Right atrium auricular region (tissue), 2 donors: Measurements from ENCODE around the gene TTC19. TPM values are rescaled to one million over a fixed set of nuclear protein-coding genes. Genes with fewer than 3 reads are reported as not detected.
"Not testable (repeated sequence)": the region's sequence is repeated elsewhere in the genome, so short reads cannot be mapped to it uniquely, and the experiment has no call there.

Source experiments
- DNase-seq: peaks from one replicate; pipeline ENCODE4 v3.0.0-alpha.2; 2019; ENCODE audit warnings: low spot score
- H3K27ac ChIP-seq, 2 donors: fragments of 200-600 bp; sonication (generic); 1 replicate in 1 of 2; 2 replicates in 1 of 2; pipeline ENCODE4 v1.5.1; 2016 to 2019
- H3K27me3 ChIP-seq, 2 donors: fragments of 200-600 bp; sonication (generic); one replicate each; pipeline versions ENCODE4 v1.5.1 to v1.6.0; 2017 to 2019
- H3K36me3 ChIP-seq: fragments of 200-600 bp; sonication (generic); one replicate; pipeline ENCODE4 v1.5.1; 2016
- H3K4me1 ChIP-seq, 2 donors: fragments of 200-600 bp; sonication (generic); one replicate each; pipeline versions ENCODE4 v1.5.1 to v1.6.0; 2017 to 2019
- H3K4me3 ChIP-seq, 2 donors: fragments of 200-600 bp; sonication (generic); 1 replicate in 1 of 2; 2 replicates in 1 of 2; pipeline ENCODE4 v1.5.1; 2017 to 2019; ENCODE audit warnings: mild to moderate bottlenecking in 1 of 2, moderate library complexity in 1 of 2
- H3K9me3 ChIP-seq, 2 donors: fragments of 200-600 bp; sonication (generic); one replicate each; pipeline ENCODE4 v1.5.1; 2019
- total RNA-seq, 2 donors: library from RNA; depleted of rRNA; stranded (reverse); fragments of >200 nt; gene quantifications; one replicate each; pipeline ENCODE4 v1.1.0, GENCODE V29; 2016
- TF ChIP-seq, protein P1 (sequence below), 2 donors: fragments of 200-600 bp; sonication (generic); IDR thresholded peaks; one replicate each; pipeline ENCODE4 v1.5.1; 2019; ENCODE audit warnings: antibody characterized with exemption in 2 of 2

Gene TTC19
- total RNA-seq, 2 donors from 2014 or later = 39.1 to 47.1 TPM

DNA sequence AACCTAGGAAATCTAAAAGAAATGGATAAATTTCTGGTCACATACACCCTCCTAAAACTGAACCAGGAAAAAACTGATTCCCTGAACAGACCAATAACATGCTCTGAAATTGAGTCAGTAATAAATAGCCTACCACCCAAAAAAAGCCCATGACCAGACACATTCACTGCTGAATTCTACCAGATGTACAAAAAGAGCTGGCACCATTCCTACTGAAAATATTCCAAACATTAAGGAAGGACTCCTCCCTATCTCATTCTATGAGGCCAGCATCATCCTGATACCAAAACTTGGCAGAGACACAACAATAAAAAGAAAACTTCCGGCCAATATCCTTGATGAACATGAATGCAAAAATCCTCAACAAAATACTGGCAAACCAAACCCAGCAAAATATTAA is 52.9 kb downstream of the TTC19 start:
- H3K4me1 ChIP-seq = peaks cover 0 to 7% of the 10 kb centered on the region in 2 donors
- no peaks in the 10 kb centered on the region for H3K27me3 ChIP-seq
- peaks cover 0 to 5% of the 10 kb centered on the region in 2 donors for H3K9me3 ChIP-seq
- peak overlapping the region in 1 of 2 donors; percentile 33 for H3K27ac ChIP-seq
- no peak for DNase-seq
- no peak overlapping the region for H3K4me3 ChIP-seq
- TF ChIP-seq, protein P1, sequence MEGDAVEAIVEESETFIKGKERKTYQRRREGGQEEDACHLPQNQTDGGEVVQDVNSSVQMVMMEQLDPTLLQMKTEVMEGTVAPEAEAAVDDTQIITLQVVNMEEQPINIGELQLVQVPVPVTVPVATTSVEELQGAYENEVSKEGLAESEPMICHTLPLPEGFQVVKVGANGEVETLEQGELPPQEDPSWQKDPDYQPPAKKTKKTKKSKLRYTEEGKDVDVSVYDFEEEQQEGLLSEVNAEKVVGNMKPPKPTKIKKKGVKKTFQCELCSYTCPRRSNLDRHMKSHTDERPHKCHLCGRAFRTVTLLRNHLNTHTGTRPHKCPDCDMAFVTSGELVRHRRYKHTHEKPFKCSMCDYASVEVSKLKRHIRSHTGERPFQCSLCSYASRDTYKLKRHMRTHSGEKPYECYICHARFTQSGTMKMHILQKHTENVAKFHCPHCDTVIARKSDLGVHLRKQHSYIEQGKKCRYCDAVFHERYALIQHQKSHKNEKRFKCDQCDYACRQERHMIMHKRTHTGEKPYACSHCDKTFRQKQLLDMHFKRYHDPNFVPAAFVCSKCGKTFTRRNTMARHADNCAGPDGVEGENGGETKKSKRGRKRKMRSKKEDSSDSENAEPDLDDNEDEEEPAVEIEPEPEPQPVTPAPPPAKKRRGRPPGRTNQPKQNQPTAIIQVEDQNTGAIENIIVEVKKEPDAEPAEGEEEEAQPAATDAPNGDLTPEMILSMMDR (IDR thresholded peaks at IDR 0.05) = no peak
- peaks cover 44% of the 10 kb centered on the region for H3K36me3 ChIP-seq

DNA sequence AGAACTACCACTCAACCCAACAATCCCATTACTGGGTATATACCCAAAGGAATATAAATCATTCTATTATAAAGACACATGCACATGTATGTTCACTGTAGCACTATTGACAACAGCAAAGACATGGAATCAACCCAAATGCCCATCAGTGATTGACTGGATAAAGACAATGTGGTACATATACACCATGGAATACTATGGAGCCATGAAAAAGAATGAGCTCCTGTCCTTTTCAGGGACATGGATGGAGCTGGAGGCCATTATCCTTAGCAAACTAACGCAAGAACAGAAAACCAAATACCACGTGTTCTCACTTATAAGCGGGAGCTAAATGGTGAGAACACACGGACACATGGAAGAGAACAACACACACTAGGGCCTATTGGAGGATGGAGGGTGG is 55.5 kb downstream of the TTC19 start:
- H3K4me3 ChIP-seq, H3K4me1 ChIP-seq, H3K9me3 ChIP-seq, DNase-seq, H3K27ac ChIP-seq, H3K27me3 ChIP-seq: not testable (repeated sequence)
- peaks cover 52% of the 10 kb centered on the region for H3K36me3 ChIP-seq

DNA sequence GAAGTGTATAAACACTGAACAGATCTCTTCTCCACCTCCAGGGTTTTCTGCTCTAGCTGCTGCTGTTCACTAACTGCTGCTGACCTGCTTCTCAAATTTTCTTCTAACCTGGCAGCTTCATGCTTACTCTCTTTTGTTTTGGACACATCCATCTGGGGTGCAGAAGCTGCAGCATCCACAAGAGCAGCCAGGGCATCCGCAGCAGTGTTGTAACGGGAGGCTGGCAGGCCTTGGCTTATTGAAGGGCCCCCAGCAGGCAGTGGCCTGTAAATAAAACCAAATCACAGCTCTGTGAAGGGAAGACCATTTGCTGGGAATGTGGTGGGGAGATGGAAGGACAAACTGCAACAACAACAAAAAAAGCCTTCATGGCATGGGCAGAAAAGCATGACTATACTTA is 62.0 kb downstream of the TTC19 start:
- no peak overlapping the region for H3K4me3 ChIP-seq
- H3K9me3 ChIP-seq = no peaks in the 10 kb centered on the region
- TF ChIP-seq, protein P1 (IDR thresholded peaks at IDR 0.05) = no peak
- H3K27ac ChIP-seq = no peak overlapping the region
- no peaks in the 10 kb centered on the region for H3K4me1 ChIP-seq
- no peak for DNase-seq
- no peaks in the 10 kb centered on the region for H3K27me3 ChIP-seq
- H3K36me3 ChIP-seq = peaks cover 91% of the 10 kb centered on the region

DNA sequence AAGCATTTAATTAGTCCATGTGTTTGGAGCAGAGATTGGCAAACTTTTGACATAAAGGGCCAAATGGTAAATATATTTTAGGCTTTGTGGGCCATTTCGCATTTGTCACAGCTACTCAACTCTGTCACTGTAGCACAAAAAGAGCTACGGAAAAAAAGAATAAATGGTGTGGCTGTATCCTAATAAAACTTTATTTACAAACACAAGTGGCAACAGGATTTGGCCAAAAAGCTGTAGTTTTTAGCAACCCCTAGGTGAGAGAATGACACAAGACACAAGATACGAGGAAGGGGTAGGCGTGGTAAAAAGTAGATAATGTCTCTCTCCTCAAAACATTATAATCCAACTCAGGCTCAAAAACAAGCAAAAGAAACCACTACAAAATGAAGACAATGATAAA is 66.5 kb downstream of the TTC19 start:
- no peaks in the 10 kb centered on the region for H3K4me1 ChIP-seq
- TF ChIP-seq, protein P1 (IDR thresholded peaks at IDR 0.05) = no peak
- no peaks in the 10 kb centered on the region for H3K9me3 ChIP-seq
- H3K36me3 ChIP-seq = peaks cover 90% of the 10 kb centered on the region
- DNase-seq = no peak
- no peak overlapping the region for H3K4me3 ChIP-seq
- no peak overlapping the region for H3K27ac ChIP-seq
- H3K27me3 ChIP-seq = no peaks in the 10 kb centered on the region

DNA sequence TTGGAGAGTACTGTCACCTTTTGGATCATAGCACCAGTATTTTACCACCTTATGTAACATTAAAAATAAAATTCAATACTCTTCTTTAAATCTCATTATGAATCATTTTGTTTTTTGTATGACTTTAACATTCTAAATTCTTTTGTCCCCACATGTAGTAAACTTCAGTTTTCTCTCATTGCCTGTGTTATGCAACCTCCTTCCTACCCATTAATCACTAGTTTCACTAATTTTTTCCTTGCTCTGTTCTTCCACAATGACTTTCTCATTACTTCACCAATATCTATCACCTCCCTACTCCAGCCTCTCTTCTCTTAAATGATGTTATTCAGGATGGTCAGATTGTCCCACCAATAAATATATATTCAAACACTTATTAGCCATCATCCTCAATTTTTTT is 68.7 kb downstream of the TTC19 start:
- H3K4me1 ChIP-seq = no peaks in the 10 kb centered on the region
- TF ChIP-seq, protein P1 (IDR thresholded peaks at IDR 0.05) = no peak
- H3K27me3 ChIP-seq = no peaks in the 10 kb centered on the region
- DNase-seq = no peak
- no peak overlapping the region for H3K27ac ChIP-seq
- no peaks in the 10 kb centered on the region for H3K9me3 ChIP-seq
- H3K36me3 ChIP-seq = peaks cover 80% of the 10 kb centered on the region
- no peak overlapping the region for H3K4me3 ChIP-seq

DNA sequence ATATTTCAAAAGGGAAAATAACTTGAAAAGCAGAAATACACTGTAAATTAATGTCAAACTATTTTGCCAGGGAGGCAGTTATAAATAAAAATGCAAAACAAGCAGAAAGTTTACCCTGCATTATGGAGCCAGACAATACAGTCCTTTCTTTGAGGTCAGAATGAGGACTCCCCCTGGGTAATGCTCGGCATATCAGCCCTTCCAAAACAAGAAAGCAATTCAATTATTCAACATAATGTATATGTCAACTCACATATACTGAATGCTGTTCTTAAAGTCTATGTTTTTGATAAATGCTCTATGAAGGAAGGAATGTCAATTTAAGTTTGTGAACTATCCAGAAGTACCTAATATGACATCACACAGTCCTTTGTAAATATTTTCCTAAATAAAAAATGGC is 72.4 kb downstream of the TTC19 start:
- H3K4me3 ChIP-seq = no peak overlapping the region
- TF ChIP-seq, protein P1 (IDR thresholded peaks at IDR 0.05) = no peak
- no peaks in the 10 kb centered on the region for H3K27me3 ChIP-seq
- H3K36me3 ChIP-seq = peaks cover 73% of the 10 kb centered on the region
- DNase-seq = no peak
- no peaks in the 10 kb centered on the region for H3K4me1 ChIP-seq
- no peaks in the 10 kb centered on the region for H3K9me3 ChIP-seq
- no peak overlapping the region for H3K27ac ChIP-seq
